GM12874 (cell line): ENCODE measurements around the gene UNC80.

Experiments used
- TF ChIP-seq, protein P1 (sequence below): IDR thresholded peaks from 2 replicates; pipeline ENCODE4 v1.5.1; 2011; ENCODE audit warnings: low read depth, mild to moderate bottlenecking, control low read depth, low read length, moderate library complexity; ENCODE audit not compliant: insufficient read depth

Gene UNC80

DNA sequence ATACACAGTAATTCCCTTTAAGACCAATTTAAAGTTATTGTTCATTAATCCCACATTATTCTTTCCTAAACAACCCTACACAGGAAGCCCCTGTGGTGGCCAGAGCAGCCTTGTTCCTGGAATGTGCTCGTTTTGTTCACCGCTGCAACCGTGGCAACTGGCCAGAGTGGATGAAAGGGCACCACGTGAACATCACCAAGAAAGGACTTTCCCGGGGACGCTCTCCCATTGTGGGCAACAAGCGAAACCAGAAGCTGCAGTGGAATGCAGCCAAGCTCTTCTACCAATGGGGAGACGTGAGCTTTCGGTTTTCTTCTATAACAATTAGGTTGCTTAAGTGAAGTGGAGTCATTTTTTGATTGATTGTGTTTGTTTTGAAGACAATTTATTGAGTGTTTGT lies 101.0 kb downstream of the UNC80 start:
- TF ChIP-seq, protein P1, sequence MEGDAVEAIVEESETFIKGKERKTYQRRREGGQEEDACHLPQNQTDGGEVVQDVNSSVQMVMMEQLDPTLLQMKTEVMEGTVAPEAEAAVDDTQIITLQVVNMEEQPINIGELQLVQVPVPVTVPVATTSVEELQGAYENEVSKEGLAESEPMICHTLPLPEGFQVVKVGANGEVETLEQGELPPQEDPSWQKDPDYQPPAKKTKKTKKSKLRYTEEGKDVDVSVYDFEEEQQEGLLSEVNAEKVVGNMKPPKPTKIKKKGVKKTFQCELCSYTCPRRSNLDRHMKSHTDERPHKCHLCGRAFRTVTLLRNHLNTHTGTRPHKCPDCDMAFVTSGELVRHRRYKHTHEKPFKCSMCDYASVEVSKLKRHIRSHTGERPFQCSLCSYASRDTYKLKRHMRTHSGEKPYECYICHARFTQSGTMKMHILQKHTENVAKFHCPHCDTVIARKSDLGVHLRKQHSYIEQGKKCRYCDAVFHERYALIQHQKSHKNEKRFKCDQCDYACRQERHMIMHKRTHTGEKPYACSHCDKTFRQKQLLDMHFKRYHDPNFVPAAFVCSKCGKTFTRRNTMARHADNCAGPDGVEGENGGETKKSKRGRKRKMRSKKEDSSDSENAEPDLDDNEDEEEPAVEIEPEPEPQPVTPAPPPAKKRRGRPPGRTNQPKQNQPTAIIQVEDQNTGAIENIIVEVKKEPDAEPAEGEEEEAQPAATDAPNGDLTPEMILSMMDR: no peak

- TF ChIP-seq, protein P1: no peak
Measured at GRCh38 chr2:209875270-209875669, 103.6 kb downstream of the UNC80 start.

DNA sequence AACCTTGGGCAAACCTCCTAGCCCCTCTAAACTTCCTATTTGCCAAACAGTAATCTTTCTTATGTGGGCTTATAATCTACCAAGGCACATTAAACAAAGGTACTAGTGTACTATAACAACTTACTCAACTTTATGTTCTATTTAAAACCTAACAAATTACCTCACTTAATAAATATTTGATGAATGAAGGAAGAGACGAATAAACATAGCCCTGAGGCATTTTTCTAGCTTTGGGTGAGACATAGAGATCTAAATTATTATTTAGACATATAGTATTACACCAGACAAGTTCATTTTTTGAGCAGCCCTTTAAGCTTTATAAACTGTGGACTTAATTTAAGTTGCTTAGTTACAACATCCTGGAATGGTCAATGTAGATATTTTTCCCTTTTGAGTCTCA lies 104.6 kb downstream of the UNC80 start:
- TF ChIP-seq, protein P1: no peak

DNA sequence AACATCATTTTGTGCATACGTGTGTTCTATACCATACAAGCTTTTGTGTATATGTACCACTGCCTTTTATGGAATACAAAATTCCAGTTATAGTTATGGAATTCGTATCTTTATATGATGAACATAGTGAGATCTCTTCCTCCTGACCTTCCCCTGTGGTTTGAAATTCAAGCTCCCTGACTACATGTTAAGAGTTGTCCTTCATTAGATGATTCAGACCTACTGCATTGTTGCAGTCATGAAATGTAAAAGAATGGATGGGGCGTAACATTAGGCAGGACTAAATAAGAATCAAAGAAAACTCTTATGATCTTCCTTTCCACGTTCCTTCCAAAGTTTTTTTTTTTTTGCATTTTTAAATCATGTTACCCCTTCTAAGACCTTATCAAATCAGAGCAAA lies 107.1 kb downstream of the UNC80 start:
- TF ChIP-seq, protein P1: no peak

- TF ChIP-seq, protein P1: no peak
Measured at GRCh38 chr2:209900638-209901037, 129.0 kb downstream of the UNC80 start.

GRCh38 chr2:209901172-209901571 lies 129.5 kb downstream of the UNC80 start:
- TF ChIP-seq, protein P1: no peak

GRCh38 chr2:209905691-209906090 lies 134.1 kb downstream of the UNC80 start:
- TF ChIP-seq, protein P1: no peak

DNA sequence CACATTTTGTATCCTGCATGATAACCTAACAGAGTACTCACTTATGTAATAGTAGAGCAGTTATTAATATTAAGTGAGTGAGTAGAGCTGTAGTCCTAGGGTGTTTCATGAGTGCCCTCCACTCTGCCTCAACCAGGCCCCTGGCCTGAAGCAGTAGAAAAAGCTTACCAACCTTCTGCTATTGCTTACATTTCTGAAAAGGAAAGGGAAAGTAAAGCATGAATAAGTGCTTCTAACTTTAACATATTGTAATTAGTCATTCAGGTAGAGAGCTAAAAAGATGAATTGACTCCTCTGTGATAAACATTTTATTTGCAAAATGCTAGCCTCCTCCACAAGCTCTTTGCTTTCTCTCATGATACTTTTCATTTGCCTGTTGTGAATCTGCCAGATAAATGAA lies 136.1 kb downstream of the UNC80 start:
- TF ChIP-seq, protein P1: no peak
